Spleen (tissue), 7 donors: Measurements from ENCODE around the gene VWA3A.

ENCODE experiments used
- CTCF ChIP-seq, 11 experiments: fragments of 200-600 bp in 7 of 11; fragments of 450-650 bp in 4 of 11; sonication (generic) in 4 of 11; IDR thresholded peaks in 8 of 11; conservative IDR thresholded peaks in 3 of 11; 1 replicate in 7 of 11; 2 replicates in 4 of 11; pipeline versions ENCODE4 v1.4.0 to v1.8.0; 2016 to 2021; ENCODE audit warnings: antibody characterized with exemption in 11 of 11, inconsistent platforms in 4 of 11, mild to moderate bottlenecking in 1 of 11
- POLR2A ChIP-seq, 3 donors: fragments of 450-650 bp; IDR thresholded peaks; one replicate each; pipeline ENCODE4 v1.5.1; 2017; ENCODE audit warnings: antibody characterized with exemption in 3 of 3, mild to moderate bottlenecking in 1 of 3
- POLR2AphosphoS5 ChIP-seq, 3 donors: sonication (generic); formaldehyde crosslinking; IDR thresholded peaks; one replicate each; pipeline ENCODE4 v1.5.1; 2017; ENCODE audit warnings: antibody characterized with exemption in 3 of 3
- donor health status: DM: no; HTN: no; CAD: no; lungs with moderate emphysema.
- donor health status: DM: no; HTN: no; CAD: no.
- donor health status: DM: no; HTN: no; CAD: no.

- TF ChIP-seq CTCF (IDR thresholded peaks at IDR 0.05 in 8 of 11, conservative IDR thresholded peaks at IDR 0.05 in 3 of 11) (no peak), POLR2A (IDR thresholded peaks at IDR 0.05) (no peak), POLR2AphosphoS5 (IDR thresholded peaks at IDR 0.05) (no peak)
Measured at GRCh38 chr16:22065252-22065651, 27.1 kb upstream of the VWA3A start.
